Heart left ventricle (tissue), 16 donors: ENCODE measurements around the gene SRGAP1. TPM values are rescaled to one million over a fixed set of nuclear protein-coding genes. Genes with fewer than 3 reads are reported as not detected.
A peak's percentile ranks its signal among the peaks of the same experiment; 100 is the strongest.

Experiments used
- ATAC-seq, 4 donors: fragments of 200-7000 bp; cut with Tn5 transposase; one replicate each; pipeline ENCODE4 v1.9.1; 2020 to 2022; ENCODE audit warnings: moderate library complexity in 4 of 4, mild to moderate bottlenecking in 3 of 4, moderate number of reproducible peaks in 1 of 4
- DNase-seq, 5 donors: peaks; one replicate each; pipeline ENCODE4 v3.0.0-alpha.2; 2020
- H3K27ac ChIP-seq, 12 donors: fragments of 200-600 bp; sonication (generic) in 4 of 12; one replicate each; pipeline versions ENCODE4 v1.5.0 to v1.8.0; 2016 to 2022; ENCODE audit warnings: mild to moderate bottlenecking in 2 of 12
- H3K27me3 ChIP-seq, 9 donors: fragments of 200-600 bp; sonication (generic) in 2 of 9; one replicate each; pipeline versions ENCODE4 v1.5.1 to v1.8.0; 2016 to 2022; ENCODE audit warnings: mild to moderate bottlenecking in 3 of 9
- H3K36me3 ChIP-seq, 9 donors: fragments of 200-600 bp; sonication (generic) in 2 of 9; one replicate each; pipeline versions ENCODE4 v1.5.0 to v1.8.0; 2018 to 2022; ENCODE audit warnings: mild to moderate bottlenecking in 2 of 9
- H3K4me1 ChIP-seq, 12 donors: fragments of 200-600 bp; sonication (generic) in 4 of 12; one replicate each; pipeline versions ENCODE4 v1.5.0 to v1.8.0; 2016 to 2022; ENCODE audit warnings: mild to moderate bottlenecking in 3 of 12
- H3K4me3 ChIP-seq, 12 donors: fragments of 200-600 bp; sonication (generic) in 4 of 12; one replicate each; pipeline versions ENCODE4 v1.5.0 to v1.8.0; 2017 to 2022; ENCODE audit warnings: mild to moderate bottlenecking in 9 of 12, moderate library complexity in 4 of 12
- H3K9me3 ChIP-seq, 12 donors: fragments of 200-600 bp; sonication (generic) in 4 of 12; one replicate each; pipeline versions ENCODE4 v1.5.0 to v1.8.0; 2016 to 2022; ENCODE audit warnings: mild to moderate bottlenecking in 1 of 12
- CTCF ChIP-seq, 12 donors: fragments of 200-600 bp; sonication (generic) in 4 of 12; IDR thresholded peaks; one replicate each; pipeline versions ENCODE4 v1.5.0 to v1.8.0; 2018 to 2022; ENCODE audit warnings: antibody characterized with exemption in 12 of 12, mild to moderate bottlenecking in 5 of 12
- POLR2A ChIP-seq, 2 donors: fragments of 450-650 bp; IDR thresholded peaks; one replicate each; pipeline ENCODE4 v1.6.1; 2017; ENCODE audit warnings: antibody characterized with exemption in 2 of 2, mild to moderate bottlenecking in 2 of 2, moderate library complexity in 2 of 2
- WGBS, 4 donors: extraction: QIAGEN DNeasy Blood & Tissue Kit in 2 of 4; methylation state at CpG; one replicate each; pipeline versions ENCODE4 v1.1.5 to v1.1.7; 2013 to 2018; 5-methylcytosine and 5-hydroxymethylcytosine counted together
- intact Hi-C, 10 donors: fragments of 100-400 bp; cut with DNase I; formaldehyde crosslinking; loops; one replicate each; pipeline versions ENCODE4 v1.11.1 to v1.14.2; 2022
- polyA plus RNA-seq, 2 donors: library from polyadenylated mRNA; stranded (reverse); fragments of 200-250 nt; gene quantifications; one replicate each; pipeline ENCODE4 v1.2.3, GENCODE V29; 2013
- total RNA-seq, 9 donors: library from RNA; depleted of rRNA in 2 of 9; stranded (reverse); fragments of >200 nt in 2 of 9; fragmentation: NEBNext Ultra II Directional in 3 of 9; extraction: Animal tissue kit (Norgen Biotek cat#: 25700) in 3 of 9; gene quantifications; one replicate each; pipeline versions ENCODE4 v1.1.0 to v1.2.4, GENCODE V29; 2016 to 2023
- donor health status: ischemic (EF 13 %, LVEDD 7.1; RV severe dilation, severe dysfunction).
- donor health status: healthy with polysubstance abuse.
- donor health status: DM: no; HTN: yes; CAD: no.
- donor health status: DM: no; HTN: no; CAD: no.
- donor health status: ischemic (EF 25% LVEDD 6.9; RV normal size, moderate dysfunction).
- donor health status: ischemic (EF 25% LVEDD 5.7; RV mildly dilated, moderate dysfunction).
- donor health status: healthy.
- donor health status: DM: yes; HTN: yes; CAD: no.
- donor health status: ischemic (EF 35%, LVEDD 5.7; RV mildly dilated, moderate dysfunction).
- donor health status: nonischemic (EF 11% LVEDD 7.7; RV severe dilation, severe dysfunction).
- donor health status: DM: yes; HTN: yes; CAD: no.
- donor health status: PGD.
- donor health status: ischemic (EF 29% LVEDD 5.4; RV normal size, mild dysfunction).
- donor health status: nonischemic (EF 23%, LVEDD 6.1; RV moderate dilation, normal function).

SRGAP1 gene
- total and polyA plus RNA-seq, 11 donors = 1.3 to 10.6 (median 4.5) TPM

GRCh38 chr12:64175254-64175945, 330.9 kb downstream of the SRGAP1 start:
- WGBS, 4 donors = 79 to 88% (median 83%) methylated on average over 2 of the region's 2 CpGs
- no peak for DNase-seq
- TF ChIP-seq POLR2A (IDR thresholded peaks at IDR 0.05) (no peak), CTCF (IDR thresholded peaks at IDR 0.05) (no peak)

GRCh38 chr12:64177001-64177400, 332.5 kb downstream of the SRGAP1 start:
- no peak for DNase-seq
- ATAC-seq = peak in 1 of 4 donors; percentile 9
- WGBS, 4 donors = 66 to 78% (median 71%) methylated on average over 7 of the region's 7 CpGs
- peaks cover 0 to 32% (median 5%) of the 10 kb centered on the region in 12 donors for H3K4me1 ChIP-seq
- TF ChIP-seq POLR2A (IDR thresholded peaks at IDR 0.05) = no peak
- TF ChIP-seq CTCF (IDR thresholded peaks at IDR 0.05) = no peak
- H3K27ac ChIP-seq = no peak overlapping the region
- H3K36me3 ChIP-seq = no peaks in the 10 kb centered on the region
- no peaks in the 10 kb centered on the region for H3K27me3 ChIP-seq
- H3K9me3 ChIP-seq = no peaks in the 10 kb centered on the region
- intact Hi-C loops = loop anchor here in 1 of 10 donors (10.0 kb wide), 1 partner anchor 62 kb away; no protein-coding TSS in a partner anchor
- no peak overlapping the region for H3K4me3 ChIP-seq

More at GRCh38 chr12:64175254-64175945, 330.9 kb downstream of the SRGAP1 start:
- Histone ChIP-seq H3K4me1 (peaks cover 0 to 19% (median 1%) of the 10 kb centered on the region in 12 donors), H3K27ac (no peak overlapping the region), H3K9me3 (no peaks in the 10 kb centered on the region), H3K4me3 (no peak overlapping the region), H3K27me3 (no peaks in the 10 kb centered on the region), H3K36me3 (no peaks in the 10 kb centered on the region)
- intact Hi-C loops = loop anchor here in 1 of 10 donors (10.0 kb wide), 1 partner anchor 61 kb away; no protein-coding TSS in a partner anchor
- ATAC-seq = no peak

- ATAC-seq (peak in 3 of 4 donors; percentile 29 to 62 (median 38)), DNase-seq (no peak)
- intact Hi-C loops = loop anchor here in 1 of 10 donors (10.0 kb wide), 1 partner anchor 63 kb away; no protein-coding TSS in a partner anchor
Measured at GRCh38 chr12:64178122-64178521, 333.6 kb downstream of the SRGAP1 start.

More at GRCh38 chr12:64178122-64178521, 333.6 kb downstream of the SRGAP1 start:
- TF ChIP-seq CTCF (IDR thresholded peaks at IDR 0.05) (no peak), POLR2A (IDR thresholded peaks at IDR 0.05) (no peak)
- peaks cover 0 to 37% (median 5%) of the 10 kb centered on the region in 12 donors for H3K4me1 ChIP-seq
- WGBS, 4 donors = 62 to 71% (median 67%) methylated on average over 1 of the region's 1 CpG
- no peak overlapping the region for H3K4me3 ChIP-seq
- H3K36me3 ChIP-seq = no peaks in the 10 kb centered on the region
- no peaks in the 10 kb centered on the region for H3K27me3 ChIP-seq
- H3K27ac ChIP-seq = peak overlapping the region in 1 of 12 donors; percentile 2
- no peaks in the 10 kb centered on the region for H3K9me3 ChIP-seq
